ENCODE results near the gene SRSF3.

DNA sequence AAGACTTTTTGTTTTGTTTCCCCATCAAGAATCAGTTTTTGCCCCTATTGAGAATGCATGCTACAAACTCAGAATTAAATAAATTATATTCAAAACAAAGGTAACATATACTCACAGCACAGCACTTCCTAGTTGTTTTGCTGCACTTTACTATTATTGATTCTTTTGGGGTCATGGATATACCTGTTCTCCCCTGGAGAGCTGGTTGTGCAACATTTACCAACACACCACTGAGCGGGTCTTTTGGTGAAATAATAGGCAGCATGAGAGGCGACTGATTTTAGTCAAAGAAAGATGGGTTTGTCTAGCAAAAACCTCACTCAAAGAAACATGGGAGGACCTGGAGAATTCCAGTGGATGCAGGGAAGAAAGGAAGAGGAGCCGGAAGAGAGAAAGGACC is 44.4 kb downstream of the SRSF3 start:
- TF ChIP-seq FOXM1 (IDR thresholded peaks at IDR 0.05; ENCODE audit: borderline replicate concordance), result no peak
- no peak for TF ChIP-seq BHLHE40 (IDR thresholded peaks at IDR 0.05; ENCODE audit: borderline replicate concordance)
- TF ChIP-seq ELF4 (IDR thresholded peaks at IDR 0.05), result no peak
- TF ChIP-seq FOXK2 (IDR thresholded peaks at IDR 0.05), result no peak
- no peak for TF ChIP-seq TARDBP (IDR thresholded peaks at IDR 0.05)
- TF ChIP-seq SUZ12 (IDR thresholded peaks at IDR 0.05), result no peak
